GM23248 (cell line): ENCODE data around the gene RPS24.

Experiments
- EZH2 ChIP-seq: fragments of 200-600 bp; sonication (generic); IDR thresholded peaks from 2 replicates; pipeline ENCODE4 v1.6.1; 2018; ENCODE audit warnings: antibody characterized with exemption, mild to moderate bottlenecking; ENCODE audit not compliant: insufficient read depth, poor library complexity, severe bottlenecking
- EZH2phosphoT487 ChIP-seq: fragments of 200-600 bp; sonication (generic); IDR thresholded peaks from 2 replicates; pipeline ENCODE4 v1.6.1; 2018; ENCODE audit warnings: antibody characterized with exemption, moderate library complexity, mild to moderate bottlenecking, low read depth; ENCODE audit not compliant: insufficient read depth

- TF ChIP-seq EZH2 (no peak), EZH2phosphoT487 (no peak)
These were observed 6.1 kb downstream of the RPS24 start for GRCh38 chr10:78039743-78040142.
